ENCODE results near the gene TTLL8.

- TF ChIP-seq CTCF (IDR thresholded peaks at IDR 0.05 in 2 of 3, conservative IDR thresholded peaks at IDR 0.05 in 1 of 3; ENCODE audit: borderline replicate concordance in 1 of 3, insufficient read depth in 1 of 3, low read depth in 2 of 3, low read length in 2 of 3) (no peak), REST (IDR thresholded peaks at IDR 0.05; ENCODE audit: low read depth) (no peak), EZH2 (IDR thresholded peaks at IDR 0.05) (no peak)
Measured at GRCh38 chr22:50012211-50013181, 45.6 kb downstream of the TTLL8 start, which contains the start of gene IL17REL.

Data from HCT116 (cell line).